H9 (cell line): ENCODE measurements around the gene KPNA1. TPM values are rescaled to one million over a fixed set of nuclear protein-coding genes. Genes with fewer than 3 reads are reported as not detected.

ENCODE experiments used
- DNase-seq: peaks from one replicate; pipeline ENCODE4 v3.0.0-alpha.2; 2017
- H2AFZ ChIP-seq: one replicate; pipeline ENCODE4 v1.6.1; 2013; ENCODE audit warnings: mild to moderate bottlenecking, low read length, control low read depth, moderate library complexity
- H2AK5ac ChIP-seq: 2 replicates; pipeline ENCODE4 v1.6.1; 2013; ENCODE audit warnings: low read length, control low read depth, mixed read lengths; ENCODE audit not compliant: insufficient read length
- H2BK120ac ChIP-seq: one replicate; pipeline ENCODE4 v1.6.1; 2013; ENCODE audit warnings: low read depth, mild to moderate bottlenecking, low read length, control low read depth, inconsistent platforms; ENCODE audit not compliant: poor library complexity, severe bottlenecking
- H2BK12ac ChIP-seq: 2 replicates; pipeline ENCODE4 v1.6.1; 2013; ENCODE audit warnings: low read length, control low read depth, mixed read lengths, low read depth; ENCODE audit not compliant: insufficient read length
- H2BK15ac ChIP-seq: 2 replicates; pipeline ENCODE4 v1.6.1; 2013; ENCODE audit warnings: low read depth, low read length, control low read depth
- H2BK20ac ChIP-seq: one replicate; pipeline ENCODE4 v1.6.1; 2013; ENCODE audit warnings: low read depth, mild to moderate bottlenecking, low read length, control low read depth, inconsistent platforms; ENCODE audit not compliant: poor library complexity, severe bottlenecking
- H2BK5ac ChIP-seq: 2 replicates; pipeline ENCODE4 v1.6.1; 2013; ENCODE audit warnings: low read length, control low read depth, mixed read lengths; ENCODE audit not compliant: insufficient read length
- H3K14ac ChIP-seq: 2 replicates; pipeline ENCODE4 v1.6.1; 2013; ENCODE audit warnings: low read length, control low read depth; ENCODE audit not compliant: insufficient read depth
- H3K18ac ChIP-seq: 2 replicates; pipeline ENCODE4 v1.6.1; 2013; ENCODE audit warnings: low read depth, mild to moderate bottlenecking, mixed read lengths, low read length, control low read depth; ENCODE audit not compliant: insufficient read length
- H3K23ac ChIP-seq: 2 replicates; pipeline ENCODE4 v1.6.1; 2013; ENCODE audit warnings: low read length, control low read depth, mixed read lengths, low read depth; ENCODE audit not compliant: insufficient read length
- H3K23me2 ChIP-seq: 2 replicates; pipeline ENCODE4 v1.6.1; 2013; ENCODE audit warnings: low read depth, mild to moderate bottlenecking, mixed read lengths, low read length, control low read depth; ENCODE audit not compliant: insufficient read length, poor library complexity, severe bottlenecking
- H3K27ac ChIP-seq: 2 replicates; pipeline ENCODE4 v1.5.1; 2013; ENCODE audit warnings: low read length, control low read depth, mixed read lengths, low read depth; ENCODE audit not compliant: insufficient read length
- H3K27me3 ChIP-seq: 2 replicates; pipeline ENCODE4 v1.6.1; 2013; ENCODE audit warnings: low read length, control low read depth, inconsistent platforms; ENCODE audit not compliant: insufficient read depth
- H3K4ac ChIP-seq: 2 replicates; pipeline ENCODE4 v1.6.1; 2013; ENCODE audit warnings: low read depth, mild to moderate bottlenecking, control low read depth, inconsistent platforms, low read length, moderate library complexity
- H3K4me1 ChIP-seq: 2 replicates; pipeline ENCODE4 v1.6.1; 2013; ENCODE audit warnings: low read length, control low read depth, inconsistent platforms; ENCODE audit not compliant: insufficient read depth
- H3K4me2 ChIP-seq: 2 replicates; pipeline ENCODE4 v1.6.1; 2013; ENCODE audit warnings: low read length, control low read depth, mixed read lengths; ENCODE audit not compliant: insufficient read length, insufficient read depth
- H3K56ac ChIP-seq: 2 replicates; pipeline ENCODE4 v1.6.1; 2013; ENCODE audit warnings: low read depth, mild to moderate bottlenecking, mixed read lengths, low read length, control low read depth; ENCODE audit not compliant: insufficient read length
- H3K79me1 ChIP-seq: 2 replicates; pipeline ENCODE4 v1.6.1; 2013; ENCODE audit warnings: low read depth, mild to moderate bottlenecking, moderate library complexity, low read length, control low read depth, inconsistent platforms; ENCODE audit not compliant: insufficient read depth, poor library complexity, severe bottlenecking
- H3K79me2 ChIP-seq: 2 replicates; pipeline ENCODE4 v1.6.1; 2013; ENCODE audit warnings: low read length, control low read depth, inconsistent platforms; ENCODE audit not compliant: insufficient read depth
- H3K9ac ChIP-seq: 2 replicates; pipeline ENCODE4 v1.6.1; 2013; ENCODE audit warnings: low read length, control low read depth, mixed read lengths; ENCODE audit not compliant: insufficient read length; ENCODE audit errors: extremely low read depth
- H3K9me3 ChIP-seq: one replicate; pipeline ENCODE4 v1.6.1; 2013; ENCODE audit warnings: low read depth, low read length, inconsistent platforms; ENCODE audit not compliant: control insufficient read depth
- H3T11ph ChIP-seq: one replicate; pipeline ENCODE4 v1.6.1; 2013; ENCODE audit warnings: mild to moderate bottlenecking, low read length, control low read depth, inconsistent platforms
- H4K20me1 ChIP-seq: one replicate; pipeline ENCODE4 v1.6.1; 2013; ENCODE audit not compliant: control insufficient read depth, insufficient read length, insufficient read depth
- H4K5ac ChIP-seq: 2 replicates; pipeline ENCODE4 v1.6.1; 2013; ENCODE audit warnings: low read depth, mild to moderate bottlenecking, mixed read lengths, low read length, control low read depth; ENCODE audit not compliant: insufficient read length
- H4K8ac ChIP-seq: replicated peaks from 2 replicates; pipeline ENCODE4 v1.6.1; 2013; ENCODE audit warnings: low read length, control low read depth, mixed read lengths, low read depth; ENCODE audit not compliant: insufficient read length
- H4K91ac ChIP-seq: 2 replicates; pipeline ENCODE4 v1.6.1; 2013; ENCODE audit warnings: low read depth, mild to moderate bottlenecking, moderate library complexity, mixed read lengths, low read length, control low read depth; ENCODE audit not compliant: insufficient read length
- H3K27ac Mint-ChIP-seq, 3 experiments: 2 replicates in 2 of 3; 3 replicates in 1 of 3; pipeline ENCODE4 v1.8.0; 2020 to 2021; ENCODE audit warnings: mixed read lengths in 3 of 3, mild to moderate bottlenecking in 1 of 3, moderate library complexity in 1 of 3
- H3K27me3 Mint-ChIP-seq: 2 replicates; pipeline ENCODE4 v1.8.0; 2021; ENCODE audit warnings: low read depth, mild to moderate bottlenecking, moderate library complexity, mixed read lengths
- H3K36me3 Mint-ChIP-seq, 3 experiments: 2 replicates in 2 of 3; 3 replicates in 1 of 3; pipeline ENCODE4 v1.8.0; 2020 to 2021; ENCODE audit warnings: low read depth in 3 of 3, mixed read lengths in 3 of 3; ENCODE audit not compliant: insufficient read depth in 1 of 3
- H3K4me1 Mint-ChIP-seq, 2 experiments: 2 replicates each; pipeline ENCODE4 v1.8.0; 2020; ENCODE audit warnings: mixed read lengths in 2 of 2
- H3K4me3 Mint-ChIP-seq, 2 experiments: 2 replicates in 1 of 2; 3 replicates in 1 of 2; pipeline ENCODE4 v1.8.0; 2020 to 2021; ENCODE audit warnings: mild to moderate bottlenecking in 2 of 2, mixed read lengths in 2 of 2, moderate library complexity in 1 of 2
- H3K9me3 Mint-ChIP-seq, 2 experiments: 2 replicates in 1 of 2; 3 replicates in 1 of 2; pipeline ENCODE4 v1.8.0; 2020; ENCODE audit warnings: mild to moderate bottlenecking in 2 of 2, mixed read lengths in 2 of 2, moderate library complexity in 1 of 2
- CTCF ChIP-seq: fragments of 200-600 bp; sonication (generic); conservative IDR thresholded peaks from 3 replicates; pipeline ENCODE4 v1.8.0; 2021; ENCODE audit warnings: antibody characterized with exemption, mild to moderate bottlenecking
- WGBS: extraction: QIAGEN DNeasy Blood & Tissue Kit; methylation state at CpG from one replicate; pipeline ENCODE4 v1.1.7; 2013; ENCODE audit warnings: missing lambda C conversion rate, low lambda C conversion rate, mixed read lengths; ENCODE audit not compliant: insufficient read length; ENCODE audit errors: extremely low coverage; 5-methylcytosine and 5-hydroxymethylcytosine counted together
- total RNA-seq: library from RNA; stranded (reverse); gene quantifications from 2 replicates; pipeline ENCODE4 v1.2.1, GENCODE V29; 2021

Gene KPNA1
- total RNA-seq, 1 experiment from 2014 or later = 71.7 TPM

GRCh38 chr3:122557356-122557755 lies 42.6 kb upstream of the KPNA1 start:
- Histone ChIP-seq H2AK5ac (no peak overlapping the region), H3K4ac (no peak overlapping the region), H3K18ac (no peak overlapping the region), H3K9ac (no peak overlapping the region), H3K9me3 (no peaks in the 10 kb centered on the region), H2AFZ (no peak overlapping the region), H4K20me1 (no peaks in the 10 kb centered on the region), H4K91ac (no peak overlapping the region), H3T11ph (no peak overlapping the region), H2BK5ac (no peak overlapping the region), H3K79me1 (no peaks in the 10 kb centered on the region), H3K4me1 (peaks cover 7% of the 10 kb centered on the region), H3K56ac (no peak overlapping the region), H2BK15ac (no peak overlapping the region), H3K79me2 (no peaks in the 10 kb centered on the region), H3K23ac (no peak overlapping the region), H4K5ac (no peak overlapping the region), H3K27me3 (no peaks in the 10 kb centered on the region), H2BK20ac (no peak overlapping the region), H2BK120ac (no peak overlapping the region), H4K8ac (no peak overlapping the region), H2BK12ac (no peak overlapping the region), H3K27ac (no peak overlapping the region), H3K23me2 (no peaks in the 10 kb centered on the region), H3K4me2 (no peak overlapping the region), H3K14ac (no peak overlapping the region)
- no peak for TF ChIP-seq CTCF
- H3K36me3 Mint-ChIP-seq = no peaks in the 10 kb centered on the region; a peak in 1 of 7 replicates
- no peaks in the 10 kb centered on the region for H3K9me3 Mint-ChIP-seq
- peaks cover 17 to 23% of the 10 kb centered on the region in 2 experiments for H3K4me1 Mint-ChIP-seq
- no CpG with 5 or more reads among the region's 5 CpGs for WGBS
- no peaks in the 10 kb centered on the region for H3K27me3 Mint-ChIP-seq
- no peak overlapping the region for H3K4me3 Mint-ChIP-seq
- H3K27ac Mint-ChIP-seq = no peak overlapping the region
- DNase-seq = no peak
